H9 (cell line): ENCODE results near the gene MICAL3. TPM values are rescaled to one million over a fixed set of nuclear protein-coding genes. Genes with fewer than 3 reads are reported as not detected.

ENCODE experiments used
- DNase-seq: peaks from one replicate; pipeline ENCODE4 v3.0.0-alpha.2; 2017
- H2AFZ ChIP-seq: one replicate; pipeline ENCODE4 v1.6.1; 2013; ENCODE audit warnings: mild to moderate bottlenecking, low read length, control low read depth, moderate library complexity
- H2AK5ac ChIP-seq: 2 replicates; pipeline ENCODE4 v1.6.1; 2013; ENCODE audit warnings: low read length, control low read depth, mixed read lengths; ENCODE audit not compliant: insufficient read length
- H2BK120ac ChIP-seq: one replicate; pipeline ENCODE4 v1.6.1; 2013; ENCODE audit warnings: low read depth, mild to moderate bottlenecking, low read length, control low read depth, inconsistent platforms; ENCODE audit not compliant: poor library complexity, severe bottlenecking
- H2BK12ac ChIP-seq: 2 replicates; pipeline ENCODE4 v1.6.1; 2013; ENCODE audit warnings: low read length, control low read depth, mixed read lengths, low read depth; ENCODE audit not compliant: insufficient read length
- H2BK15ac ChIP-seq: 2 replicates; pipeline ENCODE4 v1.6.1; 2013; ENCODE audit warnings: low read depth, low read length, control low read depth
- H2BK20ac ChIP-seq: one replicate; pipeline ENCODE4 v1.6.1; 2013; ENCODE audit warnings: low read depth, mild to moderate bottlenecking, low read length, control low read depth, inconsistent platforms; ENCODE audit not compliant: poor library complexity, severe bottlenecking
- H2BK5ac ChIP-seq: 2 replicates; pipeline ENCODE4 v1.6.1; 2013; ENCODE audit warnings: low read length, control low read depth, mixed read lengths; ENCODE audit not compliant: insufficient read length
- H3K14ac ChIP-seq: 2 replicates; pipeline ENCODE4 v1.6.1; 2013; ENCODE audit warnings: low read length, control low read depth; ENCODE audit not compliant: insufficient read depth
- H3K18ac ChIP-seq: 2 replicates; pipeline ENCODE4 v1.6.1; 2013; ENCODE audit warnings: low read depth, mild to moderate bottlenecking, mixed read lengths, low read length, control low read depth; ENCODE audit not compliant: insufficient read length
- H3K23ac ChIP-seq: 2 replicates; pipeline ENCODE4 v1.6.1; 2013; ENCODE audit warnings: low read length, control low read depth, mixed read lengths, low read depth; ENCODE audit not compliant: insufficient read length
- H3K23me2 ChIP-seq: 2 replicates; pipeline ENCODE4 v1.6.1; 2013; ENCODE audit warnings: low read depth, mild to moderate bottlenecking, mixed read lengths, low read length, control low read depth; ENCODE audit not compliant: insufficient read length, poor library complexity, severe bottlenecking
- H3K27ac ChIP-seq: 2 replicates; pipeline ENCODE4 v1.5.1; 2013; ENCODE audit warnings: low read length, control low read depth, mixed read lengths, low read depth; ENCODE audit not compliant: insufficient read length
- H3K27me3 ChIP-seq: 2 replicates; pipeline ENCODE4 v1.6.1; 2013; ENCODE audit warnings: low read length, control low read depth, inconsistent platforms; ENCODE audit not compliant: insufficient read depth
- H3K4ac ChIP-seq: 2 replicates; pipeline ENCODE4 v1.6.1; 2013; ENCODE audit warnings: low read depth, mild to moderate bottlenecking, control low read depth, inconsistent platforms, low read length, moderate library complexity
- H3K4me1 ChIP-seq: 2 replicates; pipeline ENCODE4 v1.6.1; 2013; ENCODE audit warnings: low read length, control low read depth, inconsistent platforms; ENCODE audit not compliant: insufficient read depth
- H3K4me2 ChIP-seq: 2 replicates; pipeline ENCODE4 v1.6.1; 2013; ENCODE audit warnings: low read length, control low read depth, mixed read lengths; ENCODE audit not compliant: insufficient read length, insufficient read depth
- H3K56ac ChIP-seq: 2 replicates; pipeline ENCODE4 v1.6.1; 2013; ENCODE audit warnings: low read depth, mild to moderate bottlenecking, mixed read lengths, low read length, control low read depth; ENCODE audit not compliant: insufficient read length
- H3K79me1 ChIP-seq: 2 replicates; pipeline ENCODE4 v1.6.1; 2013; ENCODE audit warnings: low read depth, mild to moderate bottlenecking, moderate library complexity, low read length, control low read depth, inconsistent platforms; ENCODE audit not compliant: insufficient read depth, poor library complexity, severe bottlenecking
- H3K79me2 ChIP-seq: 2 replicates; pipeline ENCODE4 v1.6.1; 2013; ENCODE audit warnings: low read length, control low read depth, inconsistent platforms; ENCODE audit not compliant: insufficient read depth
- H3K9ac ChIP-seq: 2 replicates; pipeline ENCODE4 v1.6.1; 2013; ENCODE audit warnings: low read length, control low read depth, mixed read lengths; ENCODE audit not compliant: insufficient read length; ENCODE audit errors: extremely low read depth
- H3K9me3 ChIP-seq: one replicate; pipeline ENCODE4 v1.6.1; 2013; ENCODE audit warnings: low read depth, low read length, inconsistent platforms; ENCODE audit not compliant: control insufficient read depth
- H3T11ph ChIP-seq: one replicate; pipeline ENCODE4 v1.6.1; 2013; ENCODE audit warnings: mild to moderate bottlenecking, low read length, control low read depth, inconsistent platforms
- H4K20me1 ChIP-seq: one replicate; pipeline ENCODE4 v1.6.1; 2013; ENCODE audit not compliant: control insufficient read depth, insufficient read length, insufficient read depth
- H4K5ac ChIP-seq: 2 replicates; pipeline ENCODE4 v1.6.1; 2013; ENCODE audit warnings: low read depth, mild to moderate bottlenecking, mixed read lengths, low read length, control low read depth; ENCODE audit not compliant: insufficient read length
- H4K8ac ChIP-seq: replicated peaks from 2 replicates; pipeline ENCODE4 v1.6.1; 2013; ENCODE audit warnings: low read length, control low read depth, mixed read lengths, low read depth; ENCODE audit not compliant: insufficient read length
- H4K91ac ChIP-seq: 2 replicates; pipeline ENCODE4 v1.6.1; 2013; ENCODE audit warnings: low read depth, mild to moderate bottlenecking, moderate library complexity, mixed read lengths, low read length, control low read depth; ENCODE audit not compliant: insufficient read length
- H3K27ac Mint-ChIP-seq, 3 experiments: 2 replicates in 2 of 3; 3 replicates in 1 of 3; pipeline ENCODE4 v1.8.0; 2020 to 2021; ENCODE audit warnings: mixed read lengths in 3 of 3, mild to moderate bottlenecking in 1 of 3, moderate library complexity in 1 of 3
- H3K27me3 Mint-ChIP-seq: 2 replicates; pipeline ENCODE4 v1.8.0; 2021; ENCODE audit warnings: low read depth, mild to moderate bottlenecking, moderate library complexity, mixed read lengths
- H3K36me3 Mint-ChIP-seq, 3 experiments: 2 replicates in 2 of 3; 3 replicates in 1 of 3; pipeline ENCODE4 v1.8.0; 2020 to 2021; ENCODE audit warnings: low read depth in 3 of 3, mixed read lengths in 3 of 3; ENCODE audit not compliant: insufficient read depth in 1 of 3
- H3K4me1 Mint-ChIP-seq, 2 experiments: 2 replicates each; pipeline ENCODE4 v1.8.0; 2020; ENCODE audit warnings: mixed read lengths in 2 of 2
- H3K4me3 Mint-ChIP-seq, 2 experiments: 2 replicates in 1 of 2; 3 replicates in 1 of 2; pipeline ENCODE4 v1.8.0; 2020 to 2021; ENCODE audit warnings: mild to moderate bottlenecking in 2 of 2, mixed read lengths in 2 of 2, moderate library complexity in 1 of 2
- H3K9me3 Mint-ChIP-seq, 2 experiments: 2 replicates in 1 of 2; 3 replicates in 1 of 2; pipeline ENCODE4 v1.8.0; 2020; ENCODE audit warnings: mild to moderate bottlenecking in 2 of 2, mixed read lengths in 2 of 2, moderate library complexity in 1 of 2
- CTCF ChIP-seq: fragments of 200-600 bp; sonication (generic); conservative IDR thresholded peaks from 3 replicates; pipeline ENCODE4 v1.8.0; 2021; ENCODE audit warnings: antibody characterized with exemption, mild to moderate bottlenecking
- WGBS: extraction: QIAGEN DNeasy Blood & Tissue Kit; methylation state at CpG from one replicate; pipeline ENCODE4 v1.1.7; 2013; ENCODE audit warnings: missing lambda C conversion rate, low lambda C conversion rate, mixed read lengths; ENCODE audit not compliant: insufficient read length; ENCODE audit errors: extremely low coverage; 5-methylcytosine and 5-hydroxymethylcytosine counted together
- total RNA-seq: library from RNA; stranded (reverse); gene quantifications from 2 replicates; pipeline ENCODE4 v1.2.1, GENCODE V29; 2021

MICAL3 gene
- total RNA-seq, 1 experiment from 2014 or later, result 50.2 TPM

DNA sequence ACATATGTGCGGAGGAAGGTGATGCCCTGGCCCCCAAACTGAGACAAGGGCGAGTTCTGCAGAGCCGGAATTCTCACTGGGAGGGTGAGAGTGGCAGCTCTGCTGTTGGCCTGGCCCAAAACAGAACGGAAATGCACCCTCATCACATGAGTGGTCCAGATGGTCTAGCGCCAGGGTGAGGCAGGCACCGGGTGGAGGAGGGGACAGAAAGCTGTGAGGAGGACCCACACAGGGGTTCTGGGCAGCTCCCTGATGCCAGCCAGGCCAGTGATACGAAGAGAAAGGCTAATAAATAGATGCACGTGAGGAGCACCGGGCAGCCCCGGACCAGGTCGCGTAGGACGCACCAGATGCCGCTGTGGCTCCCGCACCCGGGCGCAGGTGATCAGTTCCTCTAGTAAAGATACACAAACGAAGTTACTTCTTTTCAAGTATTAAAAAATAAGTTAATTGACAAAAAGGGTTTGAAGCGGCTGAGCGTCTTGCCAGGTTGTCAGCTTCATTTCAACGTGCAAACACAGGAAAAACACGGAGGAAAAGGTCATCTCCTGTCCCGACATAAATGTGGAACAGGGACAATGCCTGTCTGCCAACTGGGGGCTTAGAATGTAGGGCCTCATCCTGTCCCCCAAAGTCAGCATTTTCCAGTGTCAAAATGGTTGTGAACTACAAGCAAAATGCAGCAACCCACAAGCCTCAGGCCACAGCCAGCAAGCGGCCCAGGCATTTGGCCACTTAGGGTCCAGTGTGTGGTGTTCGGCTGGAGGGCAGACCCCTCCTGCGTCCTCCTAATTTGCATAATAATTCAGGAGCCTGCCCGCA lies 234.8 kb downstream of the MICAL3 start:
- Histone ChIP-seq H3K18ac (no peak overlapping the region), H3K4me1 (no peaks in the 10 kb centered on the region), H3K4me2 (no peak overlapping the region), H3K79me2 (no peaks in the 10 kb centered on the region), H4K20me1 (no peaks in the 10 kb centered on the region), H2AFZ (no peak overlapping the region), H3K23ac (no peak overlapping the region), H3K4ac (no peak overlapping the region), H3K79me1 (no peaks in the 10 kb centered on the region), H3K9ac (no peak overlapping the region), H2BK5ac (no peak overlapping the region), H3K23me2 (no peaks in the 10 kb centered on the region), H4K5ac (no peak overlapping the region), H4K91ac (no peak overlapping the region), H2BK15ac (no peak overlapping the region), H3K27ac (no peak overlapping the region), H2BK12ac (no peak overlapping the region), H2BK20ac (no peak overlapping the region), H2AK5ac (no peak overlapping the region), H3K14ac (no peak overlapping the region), H4K8ac (no peak overlapping the region), H3K27me3 (no peaks in the 10 kb centered on the region), H2BK120ac (no peak overlapping the region), H3K56ac (no peak overlapping the region), H3K9me3 (no peaks in the 10 kb centered on the region), H3T11ph (no peak overlapping the region)
- Mint-ChIP-seq H3K4me1 (peaks cover 11% of the 10 kb centered on the region in 2 experiments), H3K27ac (no peak overlapping the region), H3K27me3 (no peaks in the 10 kb centered on the region), H3K4me3 (no peak overlapping the region), H3K9me3 (no peaks in the 10 kb centered on the region), H3K36me3 (peaks cover 0 to 4% (median 0%) of the 10 kb centered on the region in 3 experiments; a peak in 5 of 7 replicates)
- DNase-seq, result no peak
- TF ChIP-seq CTCF, result no peak
- no CpG with 5 or more reads among the region's 27 CpGs for WGBS
